Spinal cord (tissue), 10 donors: ENCODE measurements around the gene NKAIN1. TPM values are rescaled to one million over a fixed set of nuclear protein-coding genes. Genes with fewer than 3 reads are reported as not detected.
"Not testable (repeated sequence)": the region's sequence is repeated elsewhere in the genome, so short reads cannot be mapped to it uniquely, and the experiment has no call there.

ENCODE experiments used
- DNase-seq, 6 donors: peaks; one replicate each; pipeline versions ENCODE4 v3.0.0 to v3.0.0-alpha.2; 2013 to 2015; ENCODE audit warnings: low spot score in 6 of 6, low read depth in 4 of 6
- H3K27ac ChIP-seq: one replicate; pipeline ENCODE4 v1.5.1; 2013; ENCODE audit warnings: low read depth, low read length, control low read depth
- H3K27me3 ChIP-seq: one replicate; pipeline ENCODE4 v1.6.1; 2013; ENCODE audit warnings: low read length; ENCODE audit not compliant: control insufficient read depth, insufficient read depth
- H3K36me3 ChIP-seq: one replicate; pipeline ENCODE4 v1.6.1; 2013; ENCODE audit warnings: low read length; ENCODE audit not compliant: control insufficient read depth, insufficient read depth
- H3K4me1 ChIP-seq: one replicate; pipeline ENCODE4 v1.6.1; 2013; ENCODE audit warnings: low read length; ENCODE audit not compliant: control insufficient read depth, insufficient read depth
- H3K4me3 ChIP-seq: one replicate; pipeline ENCODE4 v1.5.1; 2013; ENCODE audit warnings: low read depth, low read length, control low read depth
- H3K9me3 ChIP-seq: one replicate; pipeline ENCODE4 v1.6.1; 2013; ENCODE audit warnings: low read length; ENCODE audit not compliant: control insufficient read depth, insufficient read depth
- WGBS: methylation state at CpG from one replicate; pipeline ENCODE4 v1.1.5; 2013; ENCODE audit warnings: missing lambda C conversion rate; ENCODE audit not compliant: insufficient coverage; 5-methylcytosine and 5-hydroxymethylcytosine counted together
- polyA plus RNA-seq, 2 donors: library from polyadenylated mRNA; unstranded; fragments of 120-200 nt; gene quantifications; one replicate each; pipeline ENCODE4 v1.2.1, GENCODE V29; 2013; ENCODE audit not compliant: insufficient read length in 2 of 2
- total RNA-seq, 2 donors: library from RNA; depleted of rRNA in 1 of 2; stranded (reverse); fragments of 120-200 nt in 1 of 2; fragments of >200 nt in 1 of 2; gene quantifications; one replicate each; pipeline versions ENCODE4 v1.2.3 to v1.2.4, GENCODE V29; 2013 to 2014
- donor health status: healthy.

NKAIN1 gene
- total and polyA plus RNA-seq, 4 donors = 8.8 to 56.5 (median 34.4) TPM

DNA sequence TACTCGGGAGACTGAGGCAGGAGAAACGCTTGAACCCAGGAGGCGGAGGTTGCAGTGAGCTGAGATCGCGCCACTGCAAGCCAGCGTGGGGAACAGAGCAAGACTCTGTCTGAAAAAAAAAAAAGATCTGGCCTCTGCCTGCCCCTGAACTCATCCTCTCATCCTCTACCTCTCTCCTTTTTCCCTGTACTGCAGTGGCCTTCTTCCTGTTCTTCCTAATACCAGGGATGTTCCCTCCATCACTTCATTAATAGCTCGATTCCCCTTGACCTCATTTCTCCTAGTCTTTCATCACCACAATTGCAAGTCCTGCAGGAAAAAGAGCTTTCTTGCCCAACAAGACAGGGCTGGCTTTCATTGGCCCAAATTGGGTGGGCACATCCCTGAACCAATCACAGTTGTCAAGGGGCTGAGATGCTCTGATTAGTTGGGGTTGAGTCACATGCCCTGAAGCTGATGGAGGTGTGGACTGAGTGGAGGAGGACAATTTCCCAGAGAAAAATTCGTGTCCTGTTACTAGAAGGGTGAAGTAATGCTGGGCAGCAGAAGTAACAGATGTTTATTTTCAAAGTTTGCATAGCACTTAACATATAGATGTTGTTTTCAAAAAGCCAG, 87.4 kb downstream of the NKAIN1 start:
- 82% methylated on average over 6 of the region's 8 CpGs for WGBS

GRCh38 chr1:31151402-31151801, 88.3 kb downstream of the NKAIN1 start:
- no peaks in the 10 kb centered on the region for H3K36me3 ChIP-seq
- H3K9me3 ChIP-seq = no peaks in the 10 kb centered on the region
- 80% methylated on average over 1 of the region's 3 CpGs for WGBS
- H3K4me1 ChIP-seq = no peaks in the 10 kb centered on the region
- no peak overlapping the region for H3K4me3 ChIP-seq
- no peak for DNase-seq
- H3K27me3 ChIP-seq = no peaks in the 10 kb centered on the region
- H3K27ac ChIP-seq = no peak overlapping the region

More for the DNA sequence above, 87.4 kb downstream of the NKAIN1 start:
- Histone ChIP-seq H3K36me3 (no peaks in the 10 kb centered on the region), H3K27ac (no peak overlapping the region), H3K4me1 (no peaks in the 10 kb centered on the region), H3K9me3 (no peaks in the 10 kb centered on the region), H3K4me3 (no peak overlapping the region), H3K27me3 (no peaks in the 10 kb centered on the region)
- peak in 2 of 6 donors; percentile 28 to 49 for DNase-seq

DNA sequence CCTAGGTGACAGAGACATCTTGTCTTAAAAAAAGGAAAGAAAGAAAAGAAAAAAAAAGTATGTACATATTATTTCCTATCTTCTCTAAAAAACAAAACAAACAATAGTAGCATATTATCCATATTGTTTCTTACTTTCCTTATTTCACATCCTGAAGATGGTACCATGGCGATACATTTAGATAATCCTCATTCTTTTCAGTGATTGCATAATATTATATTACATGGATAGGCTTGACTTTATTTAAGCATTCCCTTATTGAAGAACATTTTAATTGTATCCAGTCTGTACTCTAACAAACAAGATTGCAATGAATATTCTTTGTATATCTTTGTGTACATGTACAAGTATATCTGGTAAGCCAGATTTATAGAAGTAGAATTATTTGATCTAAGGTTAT, 91.3 kb downstream of the NKAIN1 start:
- H3K4me1 ChIP-seq = no peaks in the 10 kb centered on the region
- H3K27me3 ChIP-seq = no peaks in the 10 kb centered on the region
- no peaks in the 10 kb centered on the region for H3K36me3 ChIP-seq
- H3K27ac ChIP-seq = no peak overlapping the region
- H3K9me3 ChIP-seq = no peaks in the 10 kb centered on the region
- no CpG with 5 or more reads among the region's 1 CpG for WGBS
- DNase-seq = no peak
- H3K4me3 ChIP-seq = no peak overlapping the region

DNA sequence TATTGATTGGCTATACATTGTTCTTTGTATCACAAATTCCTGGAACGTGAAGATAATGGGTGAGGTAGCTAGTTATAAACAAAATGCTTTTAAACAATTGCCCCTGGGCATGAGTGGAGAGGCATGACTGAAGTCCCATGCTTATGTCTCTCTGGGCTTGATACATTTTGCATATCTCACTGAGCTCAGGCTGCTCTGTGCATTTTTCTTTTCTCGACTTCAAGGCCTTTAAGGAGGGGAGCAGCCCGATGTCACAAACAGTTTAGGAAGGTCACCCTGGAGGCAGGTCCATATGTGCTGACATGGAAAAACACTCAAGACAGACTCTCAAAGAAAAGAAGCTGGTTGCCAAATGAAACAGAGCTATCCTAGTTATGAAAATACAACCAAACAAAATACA, 94.0 kb downstream of the NKAIN1 start:
- Histone ChIP-seq H3K9me3 (no peaks in the 10 kb centered on the region), H3K36me3 (no peaks in the 10 kb centered on the region), H3K4me3 (no peak overlapping the region), H3K4me1 (no peaks in the 10 kb centered on the region), H3K27ac (no peak overlapping the region), H3K27me3 (no peaks in the 10 kb centered on the region)
- DNase-seq = peak in 1 of 6 donors; percentile 26
- WGBS = 56% methylated on average over 2 of the region's 3 CpGs

DNA sequence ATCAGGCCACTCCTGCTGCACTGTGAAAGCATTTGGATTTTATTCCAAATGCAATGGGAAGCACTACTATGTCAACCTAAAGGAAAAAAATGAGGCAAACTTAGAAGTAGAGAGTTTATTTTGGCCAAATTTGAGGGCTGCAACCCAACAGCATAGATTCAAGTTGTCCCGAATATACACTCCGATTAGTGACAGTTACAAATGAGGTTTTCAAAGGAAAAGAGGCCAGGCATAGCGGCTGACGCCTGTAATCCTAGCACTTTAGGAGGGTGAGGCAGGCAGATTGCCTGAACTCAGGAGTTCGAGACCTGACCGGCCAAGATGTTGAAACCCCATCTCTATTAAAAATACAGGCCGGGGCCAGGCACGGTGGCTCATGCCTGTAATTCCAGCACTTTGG, 95.2 kb downstream of the NKAIN1 start:
- WGBS = 85% methylated on average over 6 of the region's 8 CpGs
- DNase-seq = no peak
- Histone ChIP-seq H3K4me3 (no peak overlapping the region), H3K27me3 (no peaks in the 10 kb centered on the region), H3K36me3 (no peaks in the 10 kb centered on the region), H3K9me3 (no peaks in the 10 kb centered on the region), H3K4me1 (no peaks in the 10 kb centered on the region), H3K27ac (no peak overlapping the region)

- no peak overlapping the region for H3K27ac ChIP-seq
- H3K27me3 ChIP-seq = no peaks in the 10 kb centered on the region
- no peaks in the 10 kb centered on the region for H3K36me3 ChIP-seq
- H3K4me1 ChIP-seq = no peaks in the 10 kb centered on the region
- DNase-seq = no peak
- no peaks in the 10 kb centered on the region for H3K9me3 ChIP-seq
- 100% methylated on average over 3 of the region's 4 CpGs for WGBS
- no peak overlapping the region for H3K4me3 ChIP-seq
Measured at GRCh38 chr1:31143455-31143854, 96.2 kb downstream of the NKAIN1 start.

GRCh38 chr1:31142406-31142805, 97.3 kb downstream of the NKAIN1 start:
- WGBS = no CpG with 5 or more reads among the region's 4 CpGs
- Histone ChIP-seq H3K27me3 (no peaks in the 10 kb centered on the region), H3K36me3 (no peaks in the 10 kb centered on the region), H3K4me1 (no peaks in the 10 kb centered on the region), H3K9me3 (no peaks in the 10 kb centered on the region), H3K4me3 (no peak overlapping the region), H3K27ac (no peak overlapping the region)
- DNase-seq = no peak

GRCh38 chr1:31140299-31140698, 99.4 kb downstream of the NKAIN1 start:
- no CpG with 5 or more reads among the region's 7 CpGs for WGBS
- peak in 2 of 6 donors; percentile 21 to 26 for DNase-seq
- Histone ChIP-seq H3K4me3 (no peak overlapping the region), H3K4me1 (no peaks in the 10 kb centered on the region), H3K36me3 (no peaks in the 10 kb centered on the region), H3K27ac (no peak overlapping the region), H3K27me3 (no peaks in the 10 kb centered on the region), H3K9me3 (no peaks in the 10 kb centered on the region)

DNA sequence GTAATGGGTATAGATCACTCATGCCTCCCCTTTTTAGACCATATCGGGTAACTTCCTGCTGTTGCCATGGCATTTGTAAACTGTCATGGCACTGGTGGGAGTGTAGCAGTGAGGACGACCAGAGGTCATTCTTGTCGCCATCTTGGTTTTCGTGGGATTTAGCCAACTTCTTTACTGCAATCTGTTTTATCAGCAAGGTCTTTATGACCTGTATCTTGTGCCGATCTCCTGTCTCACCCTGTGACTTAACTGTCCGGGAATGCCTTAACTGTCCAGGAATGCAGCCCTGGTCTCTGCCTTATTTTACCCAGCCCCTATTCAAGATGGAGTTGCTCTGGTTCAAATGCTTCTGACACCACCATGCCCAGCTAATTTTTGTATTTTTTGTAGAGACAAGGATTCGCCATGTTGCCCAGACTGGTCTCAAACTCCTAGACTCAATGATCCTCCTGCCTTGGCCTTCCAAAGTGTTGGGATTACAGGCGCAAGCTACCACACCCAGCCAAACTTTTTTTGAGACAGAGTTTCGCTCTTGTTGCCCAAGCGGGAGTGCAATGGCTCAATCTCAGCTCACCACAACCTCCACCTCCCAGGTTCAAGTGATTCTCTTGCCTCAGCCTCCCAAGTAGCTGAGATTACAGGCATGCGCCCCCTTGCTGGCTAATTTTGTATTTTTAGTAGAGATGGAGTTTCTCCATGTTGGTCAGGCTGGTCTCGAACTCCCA, 100.7 kb downstream of the NKAIN1 start:
- H3K9me3 ChIP-seq, H3K4me3 ChIP-seq, H3K27me3 ChIP-seq, DNase-seq, H3K36me3 ChIP-seq, H3K27ac ChIP-seq, H3K4me1 ChIP-seq: not testable (repeated sequence)
- 96% methylated on average over 9 of the region's 12 CpGs for WGBS

DNA sequence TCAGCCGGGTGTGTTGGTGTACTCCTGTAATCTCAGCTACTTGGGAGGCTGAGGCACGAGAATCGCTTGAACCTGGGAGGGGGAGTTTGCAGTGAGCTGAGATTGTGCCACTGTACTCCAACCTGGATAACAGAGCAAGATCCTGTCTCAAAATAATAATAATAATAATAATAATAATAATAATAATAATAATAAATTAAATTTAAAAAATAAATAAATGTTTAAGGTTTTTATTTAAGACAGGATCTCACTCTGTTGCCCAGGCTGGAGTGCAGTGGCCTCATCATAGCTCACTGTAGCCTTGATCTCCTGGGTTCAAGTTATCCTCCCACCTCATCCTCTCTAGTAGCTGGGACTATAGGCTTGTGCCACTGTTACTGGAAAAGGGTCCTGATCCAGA, 101.8 kb downstream of the NKAIN1 start:
- DNase-seq, H3K27me3 ChIP-seq, H3K4me3 ChIP-seq, H3K9me3 ChIP-seq, H3K4me1 ChIP-seq, H3K36me3 ChIP-seq, H3K27ac ChIP-seq: not testable (repeated sequence)
- no CpG with 5 or more reads among the region's 3 CpGs for WGBS
